ENCODE data around the gene NEK10.

NEK10 gene

DNA sequence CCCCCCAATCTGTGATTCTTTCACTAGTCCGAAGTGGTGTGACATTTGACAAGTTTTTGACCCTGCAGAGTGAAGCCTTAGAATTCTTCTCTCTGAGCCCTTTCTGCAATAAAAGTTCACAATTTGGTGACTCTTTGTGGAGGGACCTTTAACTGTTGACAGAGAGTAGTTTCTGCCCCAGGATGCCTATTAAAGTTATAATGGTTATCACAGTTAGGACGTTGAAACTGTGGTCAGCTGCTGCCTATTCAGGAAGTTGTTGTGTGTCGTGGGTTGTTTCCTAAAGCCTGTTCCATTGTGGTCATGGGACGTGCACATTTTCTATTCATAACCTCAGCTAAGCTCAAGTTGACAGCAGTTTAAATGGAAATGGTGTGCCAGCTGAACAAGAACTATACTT lies 274.5 kb downstream of the NEK10 start:
- no peak for DNase-seq

DNA sequence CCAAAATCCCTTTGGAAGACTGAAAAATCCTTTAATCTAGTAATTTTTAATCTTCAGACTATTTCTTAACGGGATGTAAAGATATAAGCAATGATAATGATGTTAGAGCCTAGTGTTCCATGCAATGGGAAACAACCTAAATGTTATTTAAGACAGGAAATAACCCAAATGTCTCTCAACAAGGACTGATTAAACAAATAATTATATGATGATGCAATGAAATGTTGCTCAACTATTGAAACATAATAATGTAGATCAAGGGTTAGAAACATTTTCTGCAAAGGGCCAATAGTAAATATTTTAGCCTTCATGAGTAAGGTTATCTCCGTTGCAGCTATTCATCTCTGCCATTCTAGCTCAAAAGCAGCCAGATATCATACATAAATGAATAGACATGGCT lies 275.4 kb downstream of the NEK10 start:
- no peak for DNase-seq

- no peak for DNase-seq
Measured at GRCh38 chr3:27090275-27091041, 278.7 kb downstream of the NEK10 start.

DNA sequence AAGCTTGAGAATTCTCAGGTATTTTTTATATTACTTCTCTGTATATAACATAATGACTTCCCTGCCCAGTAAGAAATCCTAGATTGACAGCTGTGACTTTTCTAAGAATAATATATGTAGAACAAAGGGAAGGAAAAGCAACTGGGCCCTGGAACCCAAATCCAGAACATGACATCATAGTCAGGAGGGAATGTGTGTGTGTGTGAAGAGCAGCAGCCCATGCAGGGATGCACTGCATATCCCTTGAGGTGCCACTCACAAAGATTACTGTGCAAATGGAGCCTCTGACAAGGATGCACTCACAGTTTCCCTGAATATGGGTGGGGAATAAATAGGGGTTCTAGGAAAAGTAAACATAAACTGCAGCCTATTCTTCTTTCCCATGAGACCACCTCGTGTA lies 279.5 kb downstream of the NEK10 start:
- no peak for DNase-seq

GRCh38 chr3:27089068-27089467 lies 280.1 kb downstream of the NEK10 start:
- DNase-seq = no peak

DNA sequence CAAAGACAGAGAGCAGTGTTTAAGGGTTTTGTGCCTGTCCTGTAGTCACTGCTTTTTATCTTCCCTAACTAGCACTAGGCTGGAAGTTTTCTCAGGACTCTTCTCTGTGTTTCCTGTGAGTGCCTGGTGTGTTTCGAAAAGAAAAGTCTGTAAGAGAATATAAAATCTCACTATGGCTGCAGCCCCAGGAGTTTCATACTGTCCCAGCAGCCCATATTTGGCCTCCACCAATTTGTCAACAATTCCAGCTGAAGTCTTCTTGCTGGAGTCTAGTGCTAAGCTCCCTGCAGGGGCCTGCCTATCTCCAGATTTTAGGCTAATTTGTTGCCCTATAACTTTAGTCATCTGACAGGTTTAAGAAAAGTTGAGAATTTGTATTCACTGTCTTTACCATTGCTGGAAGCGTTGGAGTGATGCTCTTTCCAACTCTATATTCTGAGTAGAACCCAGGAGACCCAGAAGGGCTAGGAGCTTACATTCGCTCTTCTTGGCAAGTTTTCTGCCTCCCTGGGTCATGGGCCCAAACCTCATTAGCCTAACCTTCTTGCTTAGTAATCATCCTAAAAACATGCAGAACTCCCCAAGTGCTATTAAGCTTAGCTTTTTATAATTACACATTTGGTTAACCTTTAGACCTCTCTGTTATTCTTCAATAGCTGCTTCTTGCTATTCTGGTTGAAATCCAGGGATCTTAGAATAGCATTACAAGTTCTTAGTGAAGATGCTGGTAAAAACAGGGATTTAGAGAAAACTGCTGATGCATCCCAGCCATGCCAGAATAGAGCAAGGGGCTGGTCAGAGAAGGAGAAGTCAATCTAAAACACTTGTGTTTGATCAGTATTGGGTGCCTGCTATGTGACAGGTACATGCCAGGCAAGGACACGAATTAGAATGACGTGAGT lies 283.1 kb downstream of the NEK10 start:
- DNase-seq = no peak

GRCh38 chr3:27081992-27082607 lies 287.1 kb downstream of the NEK10 start:
- DNase-seq = no peak

DNA sequence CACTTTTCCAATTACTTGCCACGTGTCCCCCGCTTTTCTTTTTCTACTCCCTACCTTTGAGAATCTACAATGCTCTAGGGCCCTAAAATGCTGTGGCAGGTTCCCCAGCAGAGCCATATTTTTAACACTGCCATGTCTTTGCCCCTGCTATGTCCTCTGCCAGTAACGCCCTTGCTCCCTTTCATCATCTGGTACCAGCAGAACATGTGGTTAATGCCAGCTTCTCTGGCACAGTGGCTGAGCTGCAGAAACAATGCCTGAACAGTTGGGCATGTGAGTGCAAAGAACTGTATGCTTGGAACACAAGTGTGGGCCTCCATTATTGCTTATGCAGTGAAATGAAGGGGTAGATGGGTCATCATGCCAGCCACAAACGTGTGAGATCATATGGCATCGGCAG lies 287.6 kb downstream of the NEK10 start:
- DNase-seq = no peak

DNA sequence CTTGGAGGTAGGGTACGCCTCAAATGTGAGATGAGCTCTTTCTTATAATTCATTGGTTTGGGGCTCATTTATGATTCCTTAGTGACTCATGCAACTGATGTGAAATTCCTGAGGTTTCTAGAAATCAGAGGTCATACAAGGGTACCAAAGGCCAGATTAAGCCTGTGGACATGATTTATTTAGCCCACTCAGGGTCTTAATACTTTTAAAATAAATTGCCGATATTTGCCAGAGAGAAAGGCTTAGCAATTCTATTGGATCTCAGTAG lies 289.0 kb downstream of the NEK10 start:
- DNase-seq = no peak

- no peak for DNase-seq
Measured at GRCh38 chr3:27079427-27080257, 289.5 kb downstream of the NEK10 start.

- no peak for DNase-seq
Measured at GRCh38 chr3:27078246-27078913, 290.8 kb downstream of the NEK10 start.

- no peak for DNase-seq
Measured at GRCh38 chr3:27076815-27077630, 292.2 kb downstream of the NEK10 start.

GRCh38 chr3:27074914-27075313 lies 294.3 kb downstream of the NEK10 start:
- DNase-seq = no peak

DNA sequence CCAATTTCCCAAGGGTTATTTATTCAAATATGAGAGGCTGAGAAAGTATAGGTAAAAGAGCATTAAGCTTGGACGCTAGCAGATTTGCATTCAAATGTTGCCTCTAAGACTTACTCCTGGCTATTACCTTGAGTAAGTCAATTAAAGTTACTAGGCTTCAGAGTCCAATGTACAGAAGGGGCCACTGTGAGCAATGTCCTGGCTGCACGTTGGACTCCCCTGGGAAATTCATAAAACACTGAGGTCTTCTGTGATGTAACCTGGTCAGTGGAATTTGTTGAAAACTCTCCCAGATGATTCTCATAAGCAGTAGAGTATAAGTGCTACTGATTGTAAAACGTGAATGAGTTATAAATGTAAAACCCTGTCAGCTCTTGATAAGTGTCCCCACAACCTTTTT lies 295.3 kb downstream of the NEK10 start:
- DNase-seq = no peak

- no peak for DNase-seq
Measured at GRCh38 chr3:27072810-27073651, 296.2 kb downstream of the NEK10 start.

DNA sequence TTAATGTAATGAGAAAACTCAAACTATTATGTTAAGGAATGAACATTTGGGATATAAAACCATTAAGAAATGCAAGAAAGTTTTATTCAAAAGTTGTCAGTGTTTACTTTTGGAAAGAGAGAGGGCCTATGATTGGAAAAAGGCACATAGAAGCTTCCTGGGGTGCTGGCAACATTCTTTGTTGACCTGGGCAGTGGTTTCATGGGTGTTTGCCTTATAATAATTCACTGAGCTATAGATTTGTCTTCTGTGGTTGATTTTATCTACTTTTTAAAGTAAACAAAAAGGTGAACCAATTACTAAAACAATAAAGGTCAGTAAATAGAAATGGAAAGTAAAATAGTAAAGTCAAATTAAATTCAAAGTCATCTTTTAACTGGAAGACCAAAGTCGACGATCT lies 308.8 kb downstream of the NEK10 start:
- no peak for DNase-seq
